HAP-1 (cell line): ENCODE results near the gene C10orf105.

Source experiments
- DNase-seq, 2 experiments: peaks; one replicate each; pipeline ENCODE4 v3.0.0-alpha.2; 2016 to 2020; ENCODE audit warnings: low spot score in 2 of 2
- H3K27me3 ChIP-seq: fragments of 250-450 bp; sonication (Bioruptor Pico); 2 replicates; pipeline ENCODE4 v1.5.1; 2020; ENCODE audit warnings: low read depth, mild to moderate bottlenecking, moderate library complexity
- H3K36me3 ChIP-seq: fragments of 250-450 bp; sonication (Bioruptor Pico); replicated peaks from 2 replicates; pipeline ENCODE4 v1.5.1; 2020; ENCODE audit warnings: mild to moderate bottlenecking
- H3K4me1 ChIP-seq: fragments of 250-450 bp; sonication (Bioruptor Pico); 2 replicates; pipeline ENCODE4 v1.5.1; 2020; ENCODE audit warnings: mild to moderate bottlenecking
- H3K4me3 ChIP-seq: fragments of 250-450 bp; sonication (Bioruptor Pico); 2 replicates; pipeline ENCODE4 v1.5.1; 2020; ENCODE audit warnings: mild to moderate bottlenecking, moderate library complexity
- H3K9me3 ChIP-seq: fragments of 250-450 bp; sonication (Bioruptor Pico); 2 replicates; pipeline ENCODE4 v1.5.1; 2020; ENCODE audit warnings: mild to moderate bottlenecking, moderate library complexity
- in situ Hi-C: fragments of 300-500 bp; cut with MboI; formaldehyde crosslinking; loops from 3 replicates; pipeline ENCODE4 v1.14.3; 2020; ENCODE audit warnings: low sequenced_read_pairs, inconsistent platforms, mixed read lengths

The C10orf105 gene

GRCh38 chr10:71755179-71755879, 35.8 kb upstream of the C10orf105 start:
- H3K9me3 ChIP-seq: no peaks in the 10 kb centered on the region
- DNase-seq: no peak
- no peaks in the 10 kb centered on the region for H3K36me3 ChIP-seq
- in situ Hi-C loops: no loop called here
- no peak overlapping the region for H3K4me3 ChIP-seq
- H3K27me3 ChIP-seq: peaks cover 13% of the 10 kb centered on the region
- no peaks in the 10 kb centered on the region for H3K4me1 ChIP-seq

- DNase-seq: no peak
- Histone ChIP-seq H3K27me3 (peaks cover 13% of the 10 kb centered on the region), H3K36me3 (no peaks in the 10 kb centered on the region), H3K4me3 (no peak overlapping the region), H3K4me1 (no peaks in the 10 kb centered on the region), H3K9me3 (no peaks in the 10 kb centered on the region)
- in situ Hi-C loops: no loop called here
Measured at GRCh38 chr10:71754562-71754961, 35.0 kb upstream of the C10orf105 start.

GRCh38 chr10:71753960-71754505, 34.5 kb upstream of the C10orf105 start:
- Histone ChIP-seq H3K9me3 (no peaks in the 10 kb centered on the region), H3K4me3 (no peak overlapping the region), H3K4me1 (no peaks in the 10 kb centered on the region), H3K36me3 (no peaks in the 10 kb centered on the region), H3K27me3 (peaks cover 13% of the 10 kb centered on the region)
- DNase-seq: no peak
- in situ Hi-C loops: no loop called here

GRCh38 chr10:71753091-71753959, 33.7 kb upstream of the C10orf105 start:
- DNase-seq: no peak
- H3K4me3 ChIP-seq: no peak overlapping the region
- in situ Hi-C loops: no loop called here

GRCh38 chr10:71752391-71753090, 33.0 kb upstream of the C10orf105 start:
- Histone ChIP-seq H3K9me3 (no peaks in the 10 kb centered on the region), H3K4me3 (no peak overlapping the region), H3K36me3 (no peaks in the 10 kb centered on the region), H3K27me3 (peaks cover 13% of the 10 kb centered on the region), H3K4me1 (no peaks in the 10 kb centered on the region)
- no peak for DNase-seq
- in situ Hi-C loops: no loop called here

More at GRCh38 chr10:71753091-71753959, 33.7 kb upstream of the C10orf105 start:
- Histone ChIP-seq H3K9me3 (no peaks in the 10 kb centered on the region), H3K4me1 (no peaks in the 10 kb centered on the region), H3K36me3 (no peaks in the 10 kb centered on the region), H3K27me3 (peaks cover 13% of the 10 kb centered on the region)

- in situ Hi-C loops: no loop called here
- Histone ChIP-seq H3K9me3 (no peaks in the 10 kb centered on the region), H3K36me3 (no peaks in the 10 kb centered on the region), H3K4me1 (no peaks in the 10 kb centered on the region), H3K4me3 (no peak overlapping the region), H3K27me3 (peaks cover 13% of the 10 kb centered on the region)
- no peak for DNase-seq
Measured at GRCh38 chr10:71751515-71752224, 32.1 kb upstream of the C10orf105 start.

- Histone ChIP-seq H3K36me3 (no peaks in the 10 kb centered on the region), H3K27me3 (peaks cover 13% of the 10 kb centered on the region), H3K4me3 (no peak overlapping the region), H3K9me3 (no peaks in the 10 kb centered on the region), H3K4me1 (no peaks in the 10 kb centered on the region)
- in situ Hi-C loops: no loop called here
- DNase-seq: no peak
Measured at GRCh38 chr10:71750986-71751385, 31.4 kb upstream of the C10orf105 start.

- in situ Hi-C loops: no loop called here
Measured at GRCh38 chr10:71750124-71750841, 30.7 kb upstream of the C10orf105 start.

GRCh38 chr10:71749396-71749795, 29.8 kb upstream of the C10orf105 start:
- no peak for DNase-seq
- H3K27me3 ChIP-seq: peaks cover 2% of the 10 kb centered on the region; the same call in 1 of the 2 replicates
- H3K9me3 ChIP-seq: no peaks in the 10 kb centered on the region
- no peaks in the 10 kb centered on the region for H3K36me3 ChIP-seq
- H3K4me1 ChIP-seq: no peaks in the 10 kb centered on the region
- in situ Hi-C loops: no loop called here
- H3K4me3 ChIP-seq: no peak overlapping the region

More at GRCh38 chr10:71750124-71750841, 30.7 kb upstream of the C10orf105 start:
- DNase-seq: no peak
- H3K4me3 ChIP-seq: no peak overlapping the region
- H3K4me1 ChIP-seq: no peaks in the 10 kb centered on the region
- no peaks in the 10 kb centered on the region for H3K9me3 ChIP-seq
- H3K36me3 ChIP-seq: no peaks in the 10 kb centered on the region
- peaks cover 8% of the 10 kb centered on the region for H3K27me3 ChIP-seq

GRCh38 chr10:71748671-71749191, 29.2 kb upstream of the C10orf105 start:
- Histone ChIP-seq H3K4me3 (no peak overlapping the region), H3K9me3 (no peaks in the 10 kb centered on the region), H3K27me3 (0 out of 2 replicates have a peak, but pooled peaks cover under 1% of the 10 kb centered on the region), H3K36me3 (no peaks in the 10 kb centered on the region), H3K4me1 (no peaks in the 10 kb centered on the region)
- DNase-seq: no peak
- in situ Hi-C loops: no loop called here

- no peaks in the 10 kb centered on the region for H3K4me1 ChIP-seq
- no peak for DNase-seq
- in situ Hi-C loops: no loop called here
Measured at GRCh38 chr10:71747551-71748523, 28.3 kb upstream of the C10orf105 start.

More at GRCh38 chr10:71747551-71748523, 28.3 kb upstream of the C10orf105 start:
- Histone ChIP-seq H3K36me3 (no peaks in the 10 kb centered on the region), H3K9me3 (no peaks in the 10 kb centered on the region), H3K4me3 (no peak overlapping the region), H3K27me3 (no peaks in the 10 kb centered on the region)
